AML-193 (cell line): ENCODE data around the gene DCLK2.

ENCODE experiments used
- DNase-seq, 2 experiments: peaks; one replicate each; lab custom pipeline; 2025; lab: John Stamatoyannopoulos, UW

DCLK2 gene

GRCh38 chr4:150117629-150118028 is 39.4 kb downstream of the DCLK2 start:
- no peak for DNase-seq

GRCh38 chr4:150119492-150119891 is 41.2 kb downstream of the DCLK2 start:
- DNase-seq = no peak

GRCh38 chr4:150123087-150123486 is 44.8 kb downstream of the DCLK2 start:
- DNase-seq = no peak

GRCh38 chr4:150123796-150124677 is 45.8 kb downstream of the DCLK2 start:
- no peak for DNase-seq

- no peak for DNase-seq
Observed at GRCh38 chr4:150126201-150126863, 48.1 kb downstream of the DCLK2 start.

GRCh38 chr4:150126864-150127203 is 48.6 kb downstream of the DCLK2 start:
- DNase-seq = no peak

- DNase-seq = no peak
Observed at GRCh38 chr4:150127757-150128156, 49.5 kb downstream of the DCLK2 start.

- no peak for DNase-seq
Observed at GRCh38 chr4:150130933-150131332, 52.7 kb downstream of the DCLK2 start.

GRCh38 chr4:150131581-150132228 is 53.5 kb downstream of the DCLK2 start:
- DNase-seq = no peak

GRCh38 chr4:150133605-150134004 is 55.4 kb downstream of the DCLK2 start:
- no peak for DNase-seq

GRCh38 chr4:150135134-150135772 is 57.0 kb downstream of the DCLK2 start:
- DNase-seq = no peak

- no peak for DNase-seq
Observed at GRCh38 chr4:150136036-150136435, 57.8 kb downstream of the DCLK2 start.

- DNase-seq = no peak
Observed at GRCh38 chr4:150136481-150136880, 58.2 kb downstream of the DCLK2 start.

- no peak for DNase-seq
Observed at GRCh38 chr4:150139297-150139865, 61.1 kb downstream of the DCLK2 start.

- no peak for DNase-seq
Observed at GRCh38 chr4:150140774-150141400, 62.6 kb downstream of the DCLK2 start.

- no peak for DNase-seq
Observed at GRCh38 chr4:150141756-150142155, 63.5 kb downstream of the DCLK2 start.

GRCh38 chr4:150142831-150143230 is 64.6 kb downstream of the DCLK2 start:
- DNase-seq = no peak

GRCh38 chr4:150145090-150145945 is 67.1 kb downstream of the DCLK2 start:
- DNase-seq = no peak

GRCh38 chr4:150145946-150146340 is 67.7 kb downstream of the DCLK2 start:
- no peak for DNase-seq

- DNase-seq = no peak
Observed at GRCh38 chr4:150149381-150149780, 71.1 kb downstream of the DCLK2 start.

GRCh38 chr4:150150629-150151062 is 72.4 kb downstream of the DCLK2 start:
- no peak for DNase-seq
